Calu3 (cell line): ENCODE data around the gene TENT4A. TPM values are rescaled to one million over a fixed set of nuclear protein-coding genes. Genes with fewer than 3 reads are reported as not detected.

Experiments
- BruUV-seq: library from RNA; stranded (reverse); fragments of 400-500 nt; replicated peaks from 2 replicates; lab custom pipeline; 2021; lab: Mats Ljungman, UMichigan
- CTCF ChIA-PET: fragments of 300-600 bp; sonication (Branson Sonifier 250); formaldehyde crosslinking; loops from one replicate; lab custom pipeline; 2022; ENCODE audit warnings: antibody characterized with exemption; lab: Charles Lee
- DNase-seq: peaks from one replicate; pipeline ENCODE4 v3.0.0; 2022
- H3K27ac Mint-ChIP-seq: one replicate; pipeline ENCODE4 v1.8.0; 2022; ENCODE audit warnings: mixed read lengths; ENCODE audit not compliant: unreplicated experiment
- H3K27me3 Mint-ChIP-seq: one replicate; pipeline ENCODE4 v1.8.0; 2022; ENCODE audit warnings: mixed read lengths; ENCODE audit not compliant: unreplicated experiment
- H3K36me3 Mint-ChIP-seq: one replicate; pipeline ENCODE4 v1.8.0; 2022; ENCODE audit warnings: mild to moderate bottlenecking, moderate library complexity, mixed read lengths; ENCODE audit not compliant: insufficient read depth, unreplicated experiment
- H3K4me1 Mint-ChIP-seq: one replicate; pipeline ENCODE4 v1.8.0; 2022; ENCODE audit warnings: mild to moderate bottlenecking, low read depth, mixed read lengths; ENCODE audit not compliant: unreplicated experiment
- H3K4me3 Mint-ChIP-seq: one replicate; pipeline ENCODE4 v1.8.0; 2022; ENCODE audit warnings: mild to moderate bottlenecking, low read depth, moderate library complexity, mixed read lengths; ENCODE audit not compliant: unreplicated experiment
- H3K9me3 Mint-ChIP-seq: one replicate; pipeline ENCODE4 v1.8.0; 2022; ENCODE audit warnings: low read depth, mixed read lengths; ENCODE audit not compliant: unreplicated experiment
- intact Hi-C: fragments of 100-400 bp; cut with micrococcal nuclease; formaldehyde crosslinking; loops from one replicate; pipeline ENCODE4 v1.10.0; 2022; ENCODE audit not compliant: unreplicated experiment
- total RNA-seq: library from RNA; stranded (reverse); gene quantifications from 2 replicates; pipeline ENCODE4 v1.2.3, GENCODE V29; 2022
- TF ChIP-seq, protein P1 (sequence below): fragments of 200-600 bp; IDR thresholded peaks from one replicate; pipeline ENCODE4 v1.8.0; 2022; ENCODE audit warnings: antibody characterized with exemption; ENCODE audit not compliant: unreplicated experiment

The TENT4A gene
- total RNA-seq, 1 experiment from 2014 or later: 39.9 TPM

DNA sequence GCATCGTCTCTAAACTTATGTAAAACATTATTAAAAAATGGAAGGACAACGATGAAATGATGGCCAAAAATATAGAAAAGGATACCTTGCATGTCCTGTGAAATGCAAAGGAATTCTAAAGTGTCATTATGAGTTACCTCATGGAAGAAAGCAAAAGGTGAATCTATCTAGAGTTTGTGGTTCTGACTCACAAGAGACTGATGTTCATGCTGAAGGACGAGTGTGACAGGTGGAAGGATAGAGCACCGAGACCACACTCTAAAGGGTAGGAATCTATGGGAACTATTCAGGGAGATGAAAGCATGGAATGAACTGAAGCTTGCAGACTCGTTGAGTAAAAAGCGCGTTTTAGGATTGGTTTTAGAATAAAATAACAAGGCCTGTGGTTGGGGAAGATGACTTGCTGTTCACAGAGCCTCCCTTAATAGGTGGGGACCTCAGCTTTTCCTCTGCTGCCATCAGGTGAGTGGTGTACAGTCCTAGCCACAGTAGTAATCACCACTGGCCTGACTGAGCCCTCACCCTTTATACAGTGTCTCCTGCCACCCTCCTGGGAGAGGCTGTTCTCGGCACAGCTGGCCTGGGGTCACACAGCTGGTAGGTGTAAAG, 11.2 kb downstream of the TENT4A start:
- no peak overlapping the region for H3K27ac Mint-ChIP-seq
- CTCF ChIA-PET: no interaction called here
- TF ChIP-seq, protein P1, sequence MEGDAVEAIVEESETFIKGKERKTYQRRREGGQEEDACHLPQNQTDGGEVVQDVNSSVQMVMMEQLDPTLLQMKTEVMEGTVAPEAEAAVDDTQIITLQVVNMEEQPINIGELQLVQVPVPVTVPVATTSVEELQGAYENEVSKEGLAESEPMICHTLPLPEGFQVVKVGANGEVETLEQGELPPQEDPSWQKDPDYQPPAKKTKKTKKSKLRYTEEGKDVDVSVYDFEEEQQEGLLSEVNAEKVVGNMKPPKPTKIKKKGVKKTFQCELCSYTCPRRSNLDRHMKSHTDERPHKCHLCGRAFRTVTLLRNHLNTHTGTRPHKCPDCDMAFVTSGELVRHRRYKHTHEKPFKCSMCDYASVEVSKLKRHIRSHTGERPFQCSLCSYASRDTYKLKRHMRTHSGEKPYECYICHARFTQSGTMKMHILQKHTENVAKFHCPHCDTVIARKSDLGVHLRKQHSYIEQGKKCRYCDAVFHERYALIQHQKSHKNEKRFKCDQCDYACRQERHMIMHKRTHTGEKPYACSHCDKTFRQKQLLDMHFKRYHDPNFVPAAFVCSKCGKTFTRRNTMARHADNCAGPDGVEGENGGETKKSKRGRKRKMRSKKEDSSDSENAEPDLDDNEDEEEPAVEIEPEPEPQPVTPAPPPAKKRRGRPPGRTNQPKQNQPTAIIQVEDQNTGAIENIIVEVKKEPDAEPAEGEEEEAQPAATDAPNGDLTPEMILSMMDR: no peak
- H3K36me3 Mint-ChIP-seq: peaks cover 8% of the 10 kb centered on the region
- peaks cover 39% of the 10 kb centered on the region for H3K4me1 Mint-ChIP-seq
- H3K27me3 Mint-ChIP-seq: no peaks in the 10 kb centered on the region
- no peak overlapping the region for H3K4me3 Mint-ChIP-seq
- intact Hi-C loops: no loop called here
- no TSS peak for BruUV-seq
- no peak for DNase-seq
- H3K9me3 Mint-ChIP-seq: no peaks in the 10 kb centered on the region

DNA sequence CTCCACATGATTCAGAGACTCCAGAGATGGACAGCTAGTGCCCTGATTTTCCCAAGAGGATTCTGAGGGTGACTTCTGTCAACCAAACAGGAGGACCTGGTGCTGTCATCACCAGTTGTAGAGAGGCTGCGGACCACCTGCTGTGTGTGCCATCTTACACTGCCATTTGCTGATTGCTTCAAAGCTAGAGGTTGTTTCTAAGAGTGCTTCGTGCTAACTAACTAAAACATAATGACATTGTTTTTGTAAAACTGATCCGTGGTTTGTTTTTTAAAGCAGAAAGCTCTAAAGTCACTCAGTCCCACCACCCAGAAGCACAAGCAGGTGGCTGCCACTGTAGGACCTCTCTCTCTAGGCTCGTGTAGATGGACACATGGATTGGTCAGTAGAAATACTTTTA, 12.2 kb downstream of the TENT4A start:
- intact Hi-C loops: no loop called here
- DNase-seq: no peak
- Mint-ChIP-seq H3K4me1 (peaks cover 44% of the 10 kb centered on the region), H3K9me3 (no peaks in the 10 kb centered on the region), H3K36me3 (peaks cover 8% of the 10 kb centered on the region), H3K4me3 (no peak overlapping the region), H3K27me3 (no peaks in the 10 kb centered on the region), H3K27ac (no peak overlapping the region)
- TF ChIP-seq, protein P1: no peak
- CTCF ChIA-PET: no interaction called here
- no TSS peak for BruUV-seq

GRCh38 chr5:6726006-6726405, 12.8 kb downstream of the TENT4A start:
- intact Hi-C loops: no loop called here
- CTCF ChIA-PET: no interaction called here
- Mint-ChIP-seq H3K36me3 (peaks cover 8% of the 10 kb centered on the region), H3K4me3 (no peak overlapping the region), H3K27ac (no peak overlapping the region), H3K9me3 (no peaks in the 10 kb centered on the region), H3K27me3 (no peaks in the 10 kb centered on the region), H3K4me1 (peaks cover 44% of the 10 kb centered on the region)
- no TSS peak for BruUV-seq
- DNase-seq: no peak
- TF ChIP-seq, protein P1: no peak

- no peak overlapping the region for H3K27ac Mint-ChIP-seq
- CTCF ChIA-PET: no interaction called here
- TF ChIP-seq, protein P1: no peak
- H3K4me1 Mint-ChIP-seq: peaks cover 43% of the 10 kb centered on the region
- H3K4me3 Mint-ChIP-seq: no peak overlapping the region
- no peaks in the 10 kb centered on the region for H3K27me3 Mint-ChIP-seq
- intact Hi-C loops: no loop called here
- H3K9me3 Mint-ChIP-seq: no peaks in the 10 kb centered on the region
- H3K36me3 Mint-ChIP-seq: peaks cover 8% of the 10 kb centered on the region
- no peak for DNase-seq
- no TSS peak for BruUV-seq
These were observed 14.0 kb downstream of the TENT4A start for GRCh38 chr5:6727231-6727630.
